Measurements from ENCODE around the gene TMEM165. TPM values are rescaled to one million over a fixed set of nuclear protein-coding genes. Genes with fewer than 3 reads are reported as not detected.
"Not testable (repeated sequence)": the region's sequence is repeated elsewhere in the genome, so short reads cannot be mapped to it uniquely, and the experiment has no call there.

The TMEM165 gene, protein sequence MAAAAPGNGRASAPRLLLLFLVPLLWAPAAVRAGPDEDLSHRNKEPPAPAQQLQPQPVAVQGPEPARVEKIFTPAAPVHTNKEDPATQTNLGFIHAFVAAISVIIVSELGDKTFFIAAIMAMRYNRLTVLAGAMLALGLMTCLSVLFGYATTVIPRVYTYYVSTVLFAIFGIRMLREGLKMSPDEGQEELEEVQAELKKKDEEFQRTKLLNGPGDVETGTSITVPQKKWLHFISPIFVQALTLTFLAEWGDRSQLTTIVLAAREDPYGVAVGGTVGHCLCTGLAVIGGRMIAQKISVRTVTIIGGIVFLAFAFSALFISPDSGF
- total RNA-seq (2014; rRNA removed; shearing (Covaris generic)), result 151 and 163 TPM in 2 replicates

DNA sequence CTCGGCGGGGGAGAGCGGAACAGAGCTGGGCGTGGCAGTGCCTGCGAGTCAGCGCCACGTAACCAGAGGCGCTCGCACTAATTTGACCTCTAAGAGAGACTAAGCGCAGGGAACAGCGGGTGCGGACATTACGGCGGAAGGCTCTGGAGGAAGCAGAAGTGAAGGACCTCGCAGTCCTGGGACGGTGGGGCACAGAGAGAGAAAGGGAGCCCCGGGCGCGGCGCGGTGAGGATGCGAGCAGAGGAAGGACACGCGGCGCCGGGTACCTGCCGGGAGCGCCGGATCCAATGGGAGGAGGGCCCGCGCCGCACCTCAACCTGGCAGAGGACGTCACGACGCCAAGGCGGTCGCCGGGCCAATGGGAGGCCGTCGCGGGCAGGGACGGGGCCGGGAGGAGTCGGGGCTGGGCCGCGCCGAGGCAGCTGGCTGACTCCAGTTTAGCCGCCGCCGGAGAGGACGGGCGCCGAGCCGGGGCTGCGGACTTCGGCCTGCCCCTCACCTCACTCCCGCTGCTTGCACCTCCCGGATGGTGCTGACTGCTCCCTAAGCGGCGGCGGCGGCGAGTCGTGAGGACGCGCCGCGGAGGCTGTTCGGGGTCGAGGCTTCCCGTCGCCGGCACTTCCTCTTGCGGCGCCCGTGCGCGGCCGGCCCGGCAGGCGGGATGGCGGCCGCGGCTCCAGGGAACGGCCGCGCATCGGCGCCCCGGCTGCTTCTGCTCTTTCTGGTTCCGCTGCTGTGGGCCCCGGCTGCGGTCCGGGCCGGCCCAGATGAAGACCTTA lies at the start of gene TMEM165:
Gene TMEM165, plus strand, starts transcription at position 429 of the 779 bp plus-strand sequence. Its CDS starts 233 bp downstream, at position 662.
- H3K4me3 ChIP-seq, result peak within 1 kb of the TSS; percentile 95
- DNase-seq, result peak; percentile 92
- H3K36me3 ChIP-seq, result peaks cover 16% of the 10 kb centered on the region
- peaks cover 24% of the 10 kb centered on the region for H3K4me1 ChIP-seq
- peak within 1 kb of the TSS; percentile 75 for H3K27ac ChIP-seq
- no peaks in the 10 kb centered on the region for H3K27me3 ChIP-seq
- H3K9me3 ChIP-seq (replicated peaks), result no peaks in the 10 kb centered on the region

DNA sequence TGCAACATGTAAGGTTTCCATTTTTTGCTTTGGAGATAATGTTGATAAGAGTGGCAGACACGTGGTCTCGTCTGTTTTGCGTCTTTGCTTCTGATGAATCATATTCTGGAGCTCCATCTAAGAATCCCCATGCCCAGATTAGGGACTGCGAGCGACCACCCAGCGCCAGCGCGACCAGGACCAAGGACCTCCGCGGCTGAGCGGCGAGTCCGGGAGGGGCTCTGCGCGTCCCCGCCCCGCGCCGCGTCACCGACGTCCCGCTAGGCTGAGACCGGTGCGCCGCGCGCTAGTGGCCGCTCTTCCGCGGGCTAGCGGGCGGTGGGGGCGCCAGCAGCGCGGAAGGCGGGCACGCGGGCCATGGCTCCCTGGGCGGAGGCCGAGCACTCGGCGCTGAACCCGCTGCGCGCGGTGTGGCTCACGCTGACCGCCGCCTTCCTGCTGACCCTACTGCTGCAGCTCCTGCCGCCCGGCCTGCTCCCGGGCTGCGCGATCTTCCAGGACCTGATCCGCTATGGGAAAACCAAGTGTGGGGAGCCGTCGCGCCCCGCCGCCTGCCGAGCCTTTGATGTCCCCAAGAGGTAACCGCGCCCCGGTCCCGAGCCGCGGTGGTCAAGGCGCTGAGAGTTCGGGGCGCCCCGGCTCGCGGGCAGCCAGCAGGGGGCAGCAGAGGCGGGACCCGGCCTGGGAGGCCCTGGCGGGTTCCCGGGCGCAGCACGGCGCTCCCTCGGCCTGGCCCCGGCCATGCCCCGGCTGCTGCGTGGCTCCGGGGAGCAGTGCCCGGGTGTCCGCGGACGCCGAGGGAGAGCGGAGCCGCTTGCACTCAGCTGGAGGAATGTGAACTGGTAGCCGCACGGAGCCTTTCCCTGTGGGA lies 49.5 kb upstream of the TMEM165 start, which contains the start of gene SRD5A3:
Gene SRD5A3, plus strand, starts transcription at position 263 of the 871 bp plus-strand sequence. Its CDS starts 95 bp downstream, at position 358.
- H3K4me3 ChIP-seq, result peak within 1 kb of the TSS; percentile 69
- H3K27ac ChIP-seq, result peak within 1 kb of the TSS; percentile 66
- no peaks in the 10 kb centered on the region for H3K27me3 ChIP-seq
- peaks cover 8% of the 10 kb centered on the region for H3K4me1 ChIP-seq
- no peaks in the 10 kb centered on the region for H3K36me3 ChIP-seq
- peak; percentile 85 to 93 for DNase-seq
- H3K9me3 ChIP-seq (replicated peaks), result no peaks in the 10 kb centered on the region

DNA sequence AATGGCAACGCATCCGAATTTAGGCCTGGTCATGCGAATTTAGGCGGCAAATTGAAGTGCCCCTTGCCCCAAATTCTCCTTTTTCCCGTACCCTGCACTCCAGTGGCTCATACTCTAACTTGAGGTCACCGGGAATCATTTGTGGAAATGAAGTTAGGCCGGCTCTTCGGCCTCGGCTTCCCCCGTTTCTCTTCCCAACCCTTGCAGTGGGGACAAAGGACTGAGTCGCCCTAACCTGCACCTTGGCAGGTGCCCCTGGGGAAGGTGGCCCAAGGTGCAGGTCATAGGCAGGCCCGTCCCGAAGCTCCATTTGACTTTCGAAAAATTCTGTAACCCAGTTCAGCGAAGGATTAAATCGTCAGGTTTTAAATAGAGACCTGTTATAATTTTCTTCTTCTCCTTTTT lies 48.9 kb upstream of the TMEM165 start:
- peak overlapping the region; percentile 69 for H3K4me3 ChIP-seq
- no peak for DNase-seq
- no peaks in the 10 kb centered on the region for H3K9me3 ChIP-seq (replicated peaks)
- peak overlapping the region; percentile 66; the same call in 1 of the 2 replicates for H3K27ac ChIP-seq
- H3K27me3 ChIP-seq, result no peaks in the 10 kb centered on the region
- H3K4me1 ChIP-seq, result peaks cover 8% of the 10 kb centered on the region
- H3K36me3 ChIP-seq, result no peaks in the 10 kb centered on the region

DNA sequence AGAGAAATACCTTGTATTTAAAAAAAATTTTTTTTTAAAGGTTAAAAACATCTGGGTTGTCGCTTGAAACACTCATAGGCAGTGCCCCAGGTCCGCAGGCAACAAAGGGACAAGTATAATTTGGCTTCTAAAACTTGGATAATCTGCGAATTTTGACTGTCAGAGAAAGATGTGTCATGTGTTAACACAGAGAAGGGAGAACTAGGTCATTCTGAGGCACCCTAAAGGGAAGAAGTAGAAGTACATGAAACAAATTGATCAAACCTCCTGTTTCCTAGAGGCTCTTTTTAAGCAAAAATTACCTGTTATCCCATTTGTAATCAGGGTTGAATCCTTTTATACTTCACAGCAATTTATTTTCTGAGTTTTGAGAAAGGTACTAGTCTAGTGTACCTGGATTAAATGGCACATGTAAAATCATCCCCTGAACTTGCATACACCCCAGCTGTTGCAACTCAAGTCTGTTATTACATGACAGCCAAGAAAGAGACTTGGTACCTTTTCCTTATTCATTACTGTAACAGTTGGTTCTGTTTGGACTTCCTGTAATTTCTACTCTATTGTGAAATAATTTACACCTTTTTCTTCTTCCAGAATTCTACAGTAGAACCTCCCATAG lies 48.0 kb upstream of the TMEM165 start:
- no peak overlapping the region for H3K27ac ChIP-seq
- H3K4me3 ChIP-seq, result no peak overlapping the region
- no peak for DNase-seq
- no peaks in the 10 kb centered on the region for H3K36me3 ChIP-seq
- peaks cover 8% of the 10 kb centered on the region for H3K4me1 ChIP-seq
- no peaks in the 10 kb centered on the region for H3K27me3 ChIP-seq
- H3K9me3 ChIP-seq (replicated peaks), result no peaks in the 10 kb centered on the region

DNA sequence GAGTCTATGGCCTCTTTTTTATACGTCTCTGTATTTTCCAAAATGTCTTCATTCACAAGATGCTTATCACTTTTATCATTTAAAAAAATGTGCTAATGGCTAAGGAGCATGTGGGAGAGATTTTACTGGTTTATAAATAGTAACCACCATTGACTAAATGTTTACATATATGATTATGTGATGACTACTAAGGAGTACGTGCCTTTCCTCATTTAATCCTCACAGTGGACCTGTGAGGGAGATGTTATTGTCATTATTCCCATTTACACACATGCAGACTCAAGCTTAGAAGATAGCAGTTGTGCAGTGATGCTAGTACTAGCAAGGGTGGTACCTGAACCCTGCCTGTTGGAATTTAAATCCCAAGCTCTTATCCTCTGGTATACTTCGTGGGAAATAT lies 47.3 kb upstream of the TMEM165 start:
- Histone ChIP-seq H3K4me1 (peaks cover 8% of the 10 kb centered on the region), H3K27ac (no peak overlapping the region), H3K27me3 (no peaks in the 10 kb centered on the region), H3K9me3 (replicated peaks) (no peaks in the 10 kb centered on the region), H3K4me3 (no peak overlapping the region), H3K36me3 (no peaks in the 10 kb centered on the region)
- DNase-seq, result no peak

DNA sequence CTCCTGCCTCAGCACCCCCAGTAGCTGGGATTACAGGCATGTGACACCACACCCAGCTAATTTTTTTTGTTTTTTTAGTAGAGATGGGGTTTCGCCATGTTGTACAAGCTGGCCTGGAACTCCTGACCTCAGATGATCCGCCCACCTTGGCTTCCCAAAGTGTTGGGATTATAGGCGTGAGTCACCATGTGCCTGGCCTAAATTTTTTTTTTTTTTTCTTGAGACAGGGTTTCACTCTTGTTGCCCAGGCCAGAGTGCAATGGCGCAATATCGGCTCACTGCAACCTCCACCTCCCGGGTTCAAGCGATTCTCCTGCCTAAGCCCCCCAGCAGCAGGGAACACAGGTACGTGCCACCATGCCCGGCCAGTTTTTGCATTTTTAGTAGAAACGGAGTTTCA lies 44.9 kb upstream of the TMEM165 start:
- not testable (repeated sequence) for H3K9me3 ChIP-seq (replicated peaks); H3K27me3 ChIP-seq; H3K36me3 ChIP-seq; H3K27ac ChIP-seq; H3K4me1 ChIP-seq; H3K4me3 ChIP-seq; DNase-seq

DNA sequence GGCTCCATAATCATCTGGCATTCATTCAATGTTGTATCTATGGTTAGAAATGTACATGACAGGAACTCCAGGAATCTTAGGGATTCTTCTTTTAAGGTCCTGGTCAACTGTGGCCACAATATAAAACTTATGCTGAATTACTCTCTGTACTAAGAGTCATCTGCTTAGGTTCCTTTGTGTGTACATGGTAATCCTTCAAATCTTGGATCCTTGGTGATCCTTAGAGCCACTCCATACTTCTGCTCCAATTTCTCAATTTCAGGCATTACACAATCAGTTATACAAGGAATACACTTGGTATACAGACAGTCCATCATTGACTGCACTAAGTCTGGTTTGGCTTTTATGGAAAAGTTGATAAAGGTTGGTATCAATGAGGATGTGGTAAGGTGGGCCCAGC lies 43.9 kb upstream of the TMEM165 start:
- Histone ChIP-seq H3K36me3 (no peaks in the 10 kb centered on the region), H3K4me1 (no peaks in the 10 kb centered on the region), H3K27ac (no peak overlapping the region), H3K9me3 (replicated peaks) (no peaks in the 10 kb centered on the region), H3K4me3 (no peak overlapping the region), H3K27me3 (no peaks in the 10 kb centered on the region)
- no peak for DNase-seq

DNA sequence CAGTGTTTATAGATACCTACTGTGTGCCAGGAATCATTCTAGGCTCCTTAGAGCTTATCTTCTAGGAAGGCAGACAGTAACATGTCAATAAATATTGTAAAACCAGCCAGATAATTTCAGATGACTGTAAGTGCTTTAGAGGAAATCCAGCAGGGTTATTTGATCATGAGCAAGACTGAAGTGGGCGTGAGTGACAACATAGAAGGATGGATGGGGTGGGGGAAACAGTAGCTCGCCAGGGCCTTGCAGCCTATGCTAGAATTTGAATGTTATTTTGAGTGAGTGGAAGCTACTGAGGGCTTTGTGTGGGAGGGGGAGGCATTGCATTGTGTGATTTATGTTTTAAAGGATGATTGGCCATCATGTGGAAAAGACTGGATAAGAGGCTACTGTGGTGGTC lies 43.0 kb upstream of the TMEM165 start:
- H3K27ac ChIP-seq, result no peak overlapping the region
- H3K9me3 ChIP-seq (replicated peaks), result no peaks in the 10 kb centered on the region
- H3K27me3 ChIP-seq, result no peaks in the 10 kb centered on the region
- H3K4me1 ChIP-seq, result no peaks in the 10 kb centered on the region
- H3K4me3 ChIP-seq, result no peak overlapping the region
- H3K36me3 ChIP-seq, result no peaks in the 10 kb centered on the region
- no peak for DNase-seq

DNA sequence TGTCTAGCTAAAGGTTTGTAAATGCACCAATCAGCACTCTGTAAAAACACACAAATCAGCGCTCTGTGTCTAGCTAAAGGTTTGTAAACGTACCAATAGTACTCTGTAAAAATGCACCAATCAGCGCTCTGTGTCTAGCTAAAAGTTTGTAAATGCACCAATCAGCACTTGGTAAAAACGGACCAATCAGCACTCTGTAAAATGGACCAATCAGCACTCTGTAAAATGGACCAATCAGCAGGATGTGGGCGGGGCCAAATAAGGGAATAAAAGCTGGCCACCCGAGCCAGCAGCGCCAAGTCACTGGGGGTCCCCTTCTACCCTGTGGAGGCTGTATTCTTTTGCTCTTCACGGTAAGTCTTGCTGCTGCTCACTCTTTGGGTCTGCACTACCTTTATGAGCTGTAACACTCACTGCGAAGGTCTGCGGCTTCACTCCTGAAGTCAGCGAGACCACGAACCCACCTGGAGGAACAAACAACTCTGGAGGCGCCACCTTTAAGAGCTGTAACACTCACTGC lies 42.5 kb upstream of the TMEM165 start:
- H3K36me3 ChIP-seq; H3K9me3 ChIP-seq (replicated peaks); H3K27me3 ChIP-seq; H3K27ac ChIP-seq; H3K4me1 ChIP-seq; DNase-seq; H3K4me3 ChIP-seq: not testable (repeated sequence)

DNA sequence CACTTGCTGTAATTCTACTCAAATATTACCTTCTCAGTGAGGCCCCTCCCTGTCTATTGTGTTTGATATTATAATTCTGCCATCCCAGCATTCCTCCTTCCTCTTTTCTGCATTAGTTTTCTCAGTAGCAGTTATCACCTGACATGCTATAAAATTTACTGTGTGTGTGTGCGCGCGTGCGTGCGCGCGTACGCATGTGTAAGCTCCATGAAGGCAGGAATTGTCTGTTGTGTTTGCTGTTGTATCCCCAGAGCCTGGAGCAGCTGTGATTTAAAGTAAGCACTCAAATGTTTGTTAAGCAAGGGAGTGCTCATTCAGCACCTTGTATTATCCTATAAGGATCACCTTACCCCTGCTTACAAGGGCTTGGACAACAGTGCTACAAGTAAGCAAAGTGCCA lies 41.1 kb upstream of the TMEM165 start:
- no peaks in the 10 kb centered on the region for H3K27me3 ChIP-seq
- H3K4me3 ChIP-seq, result no peak overlapping the region
- H3K27ac ChIP-seq, result no peak overlapping the region
- no peaks in the 10 kb centered on the region for H3K4me1 ChIP-seq
- DNase-seq, result no peak
- H3K36me3 ChIP-seq, result no peaks in the 10 kb centered on the region
- H3K9me3 ChIP-seq (replicated peaks), result no peaks in the 10 kb centered on the region

DNA sequence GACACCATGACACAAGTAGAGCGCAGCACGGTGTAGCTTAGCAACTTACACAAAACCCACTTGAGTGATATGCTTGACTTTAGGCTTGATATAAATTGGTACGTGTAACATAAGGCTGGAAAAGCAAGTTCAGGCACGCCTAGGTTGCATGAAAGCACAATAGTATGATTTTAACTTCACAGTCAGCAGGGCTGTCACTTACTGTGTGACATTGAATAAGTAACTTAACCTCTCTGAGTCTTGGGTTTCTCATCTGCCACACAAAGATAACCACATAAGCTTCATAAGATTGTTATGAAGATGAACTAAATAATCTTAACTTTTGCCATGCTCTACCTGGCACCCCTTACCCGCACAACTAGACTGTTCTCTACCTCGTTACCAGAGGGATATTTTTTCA lies 40.2 kb upstream of the TMEM165 start:
- DNase-seq, result no peak
- no peak overlapping the region for H3K4me3 ChIP-seq

DNA sequence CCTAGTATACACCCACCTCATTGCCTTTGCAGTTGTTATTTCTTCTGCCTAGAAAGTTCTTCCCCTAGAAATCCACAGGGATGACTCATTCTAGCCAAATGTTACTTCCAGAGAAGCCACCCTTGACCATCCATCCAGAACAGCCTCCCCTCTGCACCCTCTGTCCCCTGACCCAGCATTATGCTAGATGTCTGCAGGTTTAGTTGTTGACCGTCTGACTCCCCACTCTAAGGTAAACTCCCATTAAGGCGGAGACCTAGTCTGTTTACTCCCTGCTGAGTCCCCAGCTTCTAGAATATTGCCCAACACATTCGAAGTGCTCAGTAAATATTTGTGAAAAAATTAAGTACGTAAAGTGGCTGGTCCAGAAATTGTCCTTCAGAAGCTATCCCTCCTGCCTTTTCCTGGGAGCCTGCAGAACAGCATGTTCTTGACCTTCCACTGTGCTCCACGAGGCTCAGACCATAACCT lies 38.7 kb upstream of the TMEM165 start:
- no peaks in the 10 kb centered on the region for H3K4me1 ChIP-seq
- H3K27me3 ChIP-seq, result no peaks in the 10 kb centered on the region
- H3K27ac ChIP-seq, result no peak overlapping the region
- DNase-seq, result no peak
- no peaks in the 10 kb centered on the region for H3K36me3 ChIP-seq
- H3K4me3 ChIP-seq, result no peak overlapping the region
- H3K9me3 ChIP-seq (replicated peaks), result no peaks in the 10 kb centered on the region

More for the DNA sequence above, 40.2 kb upstream of the TMEM165 start:
- Histone ChIP-seq H3K9me3 (replicated peaks) (no peaks in the 10 kb centered on the region), H3K27ac (no peak overlapping the region), H3K4me1 (no peaks in the 10 kb centered on the region), H3K27me3 (no peaks in the 10 kb centered on the region), H3K36me3 (no peaks in the 10 kb centered on the region)

DNA sequence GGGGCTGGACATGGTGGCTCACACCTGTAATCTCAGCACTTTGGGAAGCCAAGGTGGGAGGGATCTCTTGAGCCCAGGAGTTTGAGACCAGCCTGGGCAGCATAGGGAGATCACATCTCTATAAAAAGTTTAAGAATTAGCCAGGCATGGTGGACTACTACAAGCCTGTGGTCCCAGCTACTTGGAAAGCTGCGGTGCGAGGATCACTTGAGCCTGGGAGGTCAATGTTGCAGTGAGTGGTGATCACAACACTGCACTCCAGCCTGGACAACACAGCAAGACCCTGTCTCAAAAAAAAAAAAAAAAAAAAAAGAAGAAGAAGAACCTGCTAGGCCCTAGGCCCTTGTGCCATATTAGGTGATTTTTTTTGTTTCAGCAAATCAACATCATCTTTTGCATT lies 37.5 kb upstream of the TMEM165 start:
- Histone ChIP-seq H3K27ac (no peak overlapping the region), H3K4me1 (no peaks in the 10 kb centered on the region), H3K9me3 (replicated peaks) (no peaks in the 10 kb centered on the region), H3K36me3 (no peaks in the 10 kb centered on the region), H3K4me3 (no peak overlapping the region), H3K27me3 (no peaks in the 10 kb centered on the region)
- DNase-seq, result no peak

DNA sequence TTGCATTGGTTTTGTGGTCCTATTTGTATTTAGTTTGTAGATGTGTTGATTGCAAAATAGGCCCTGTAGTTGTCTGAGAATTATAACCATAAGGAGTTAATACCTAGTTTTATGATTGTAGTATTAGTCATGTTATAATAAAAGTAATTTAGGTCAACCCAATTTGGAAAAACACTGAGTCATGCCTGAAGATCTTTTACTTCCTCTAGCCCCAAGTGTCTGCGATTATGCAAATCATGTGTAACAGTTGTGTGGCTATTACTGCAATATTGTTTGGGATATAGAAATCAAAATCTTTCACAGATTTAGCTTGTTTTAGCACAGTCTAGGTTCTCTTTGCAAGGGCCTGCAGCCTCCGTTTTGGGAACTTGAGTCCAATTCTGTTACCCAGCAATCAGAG lies 37.1 kb upstream of the TMEM165 start:
- no peak for DNase-seq
- Histone ChIP-seq H3K36me3 (no peaks in the 10 kb centered on the region), H3K27me3 (no peaks in the 10 kb centered on the region), H3K4me3 (no peak overlapping the region), H3K4me1 (no peaks in the 10 kb centered on the region), H3K9me3 (replicated peaks) (no peaks in the 10 kb centered on the region), H3K27ac (no peak overlapping the region)
